COLO668 (cell line): ENCODE data around the gene SETSIP.
"Not testable (repeated sequence)": the region's sequence is repeated elsewhere in the genome, so short reads cannot be mapped to it uniquely, and the experiment has no call there.

Source experiments
- DNase-seq: peaks from one replicate; lab custom pipeline; 2025; ENCODE audit not compliant: unreplicated experiment; lab: John Stamatoyannopoulos, UW

SETSIP gene

DNA sequence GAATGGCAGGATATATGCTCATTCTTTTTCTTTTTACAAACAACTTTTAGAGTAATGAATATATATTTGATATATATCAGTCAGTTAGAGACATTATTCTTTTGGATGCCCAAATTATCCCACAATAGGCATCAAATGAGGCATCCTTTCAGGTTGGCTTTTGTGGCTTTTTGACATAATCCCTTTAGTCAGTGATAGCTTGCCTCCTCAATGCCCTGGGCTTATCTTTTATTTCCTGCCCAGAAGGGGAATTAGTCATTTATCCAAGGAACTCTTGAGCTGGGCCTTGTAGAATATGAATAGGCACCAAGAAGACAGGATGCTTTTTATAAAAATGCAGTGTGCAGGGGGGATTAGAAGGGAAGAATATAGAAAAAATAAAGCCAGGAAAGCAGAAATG is 23.3 kb downstream of the SETSIP start:
- no peak for DNase-seq

DNA sequence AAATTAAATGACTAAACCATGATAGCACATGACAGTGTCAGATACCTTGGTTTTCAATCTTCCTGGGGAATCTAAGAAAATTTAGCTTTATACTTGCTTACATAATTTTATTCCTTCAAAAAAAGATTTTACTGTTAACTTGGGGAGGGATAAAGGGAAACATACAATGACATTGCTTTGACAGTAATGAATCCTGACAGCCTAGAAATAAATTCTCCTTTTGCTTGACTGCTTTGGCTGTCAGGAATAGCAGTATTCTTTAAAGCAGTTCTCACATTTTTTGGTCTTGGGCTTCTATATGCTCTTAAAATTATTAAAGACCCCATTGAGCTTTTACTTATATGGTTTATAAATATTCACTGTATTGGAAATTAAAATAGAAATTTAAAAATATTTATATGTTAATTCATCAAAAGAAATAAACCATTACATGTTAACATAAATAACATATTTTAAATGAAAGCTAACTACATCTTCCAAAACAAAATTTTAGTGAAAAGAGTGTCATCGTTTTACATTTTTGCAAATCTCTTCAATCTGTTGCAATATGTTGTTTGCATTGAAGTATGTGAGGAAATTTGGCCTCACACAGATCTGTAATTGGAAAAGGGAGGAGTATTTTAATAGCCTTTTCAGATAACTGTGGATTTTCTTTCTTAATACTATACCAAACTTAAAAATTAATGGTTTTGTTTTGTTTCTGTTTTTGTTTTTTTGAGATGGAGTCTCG is 29.3 kb downstream of the SETSIP start:
- DNase-seq, result no peak

DNA sequence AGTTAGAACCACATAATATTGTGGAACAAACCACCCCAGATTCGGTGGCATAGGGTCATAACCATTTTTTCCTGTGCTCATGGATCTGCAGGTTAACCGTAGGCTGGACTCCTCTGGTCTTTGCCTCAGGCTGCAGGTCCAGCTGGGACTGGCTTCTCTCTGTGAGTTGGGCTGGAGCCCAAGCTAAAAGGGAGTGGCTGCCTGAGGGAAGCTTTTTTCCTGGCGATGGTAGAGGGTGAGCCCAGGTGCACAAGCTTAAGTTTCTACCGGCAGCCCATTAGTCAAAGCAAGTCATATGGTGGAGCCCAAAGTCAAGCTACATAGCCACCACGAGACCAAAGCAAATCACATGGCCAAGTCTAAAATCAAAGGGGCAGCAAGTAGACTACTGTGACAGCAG is 31.6 kb downstream of the SETSIP start:
- no peak for DNase-seq

DNA sequence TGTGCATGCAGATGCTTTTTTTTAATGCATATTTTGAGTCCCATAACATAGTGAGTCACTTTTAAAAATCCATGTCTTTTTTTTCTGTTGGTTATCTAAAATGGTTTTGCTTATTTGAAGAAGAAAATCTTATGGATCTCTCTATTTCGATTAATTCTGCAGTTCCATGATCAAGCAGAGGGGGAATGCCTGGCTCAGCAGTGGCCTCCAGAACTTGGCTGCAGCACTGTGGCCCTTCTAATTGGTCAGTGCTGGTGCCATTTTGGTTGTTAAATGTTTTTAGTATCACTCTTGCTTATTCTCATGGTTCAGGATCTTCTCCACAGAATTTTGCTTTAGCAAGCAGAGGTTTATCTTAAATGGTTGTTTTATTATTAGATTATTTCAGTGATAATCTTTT is 34.2 kb downstream of the SETSIP start:
- DNase-seq, result no peak

DNA sequence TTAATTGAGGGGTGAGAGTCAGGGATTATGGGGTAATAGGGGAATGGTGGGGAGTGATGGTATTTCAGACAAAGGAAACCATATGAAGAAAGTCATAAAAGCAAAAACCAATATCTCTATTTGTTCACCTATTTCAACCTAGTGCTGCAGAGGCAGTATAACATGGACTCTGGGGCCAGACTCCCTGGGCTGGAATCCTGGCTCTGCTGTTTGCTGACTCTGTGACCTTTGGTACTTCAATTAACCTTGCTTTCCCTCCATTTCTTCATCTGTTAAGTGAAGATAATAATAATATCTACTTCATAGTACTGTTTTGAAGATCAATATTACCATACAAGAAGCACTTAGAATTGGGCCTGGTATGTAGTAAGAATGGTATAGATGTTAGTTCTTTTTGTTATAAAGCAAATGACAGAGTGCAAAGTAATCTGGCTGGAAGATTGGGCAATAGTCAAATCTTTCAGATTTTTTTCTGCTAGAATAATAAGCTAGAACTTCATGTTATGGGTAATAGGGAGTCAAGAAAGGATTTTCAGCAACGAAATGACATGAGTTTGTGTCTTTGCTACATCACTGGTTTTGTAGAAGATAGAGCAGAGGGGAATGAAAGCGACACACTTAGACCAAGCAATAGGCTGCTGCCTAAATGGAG is 36.4 kb downstream of the SETSIP start:
- DNase-seq, result no peak

GRCh38 chr1:92037400-92037799 is 37.8 kb downstream of the SETSIP start:
- DNase-seq, result no peak

DNA sequence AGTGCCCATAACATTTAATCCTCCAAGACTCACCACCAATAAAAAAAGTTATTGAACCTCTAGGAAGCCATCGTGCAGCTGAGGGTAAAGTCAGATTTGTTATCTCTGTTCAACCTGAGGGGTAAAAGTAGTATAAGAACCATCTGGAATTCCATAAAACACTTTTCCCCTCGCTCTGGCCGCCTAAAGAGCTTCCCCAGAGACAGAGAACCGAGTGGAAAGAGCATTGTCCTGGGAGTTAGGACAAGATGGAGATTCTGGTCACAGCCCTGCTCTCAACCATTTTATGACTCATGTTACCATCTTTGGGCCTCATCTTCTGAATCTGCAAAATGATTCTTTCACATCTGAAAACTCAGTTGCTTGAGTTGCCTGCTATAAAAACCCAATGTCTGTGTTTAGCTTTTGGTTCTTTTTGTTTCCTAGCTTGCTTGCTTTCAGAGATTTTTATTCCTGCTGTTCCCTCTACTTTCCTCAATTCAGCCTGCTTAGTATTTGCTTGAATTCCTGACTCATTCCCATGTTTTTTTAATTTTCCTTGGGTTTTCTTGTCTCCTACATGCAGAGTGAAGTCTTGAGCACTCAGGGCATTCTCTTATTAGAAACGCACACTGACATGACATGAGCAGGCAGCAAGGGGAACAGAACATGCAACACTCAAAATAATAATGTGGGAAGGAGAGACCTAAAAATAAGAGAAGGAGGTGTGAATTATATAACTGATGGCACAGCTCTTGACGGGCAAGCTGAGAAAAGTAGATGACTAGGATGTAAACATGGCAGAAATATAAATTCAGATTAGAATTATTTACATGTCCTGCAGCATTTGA is 43.7 kb downstream of the SETSIP start:
- no peak for DNase-seq

- no peak for DNase-seq
Observed at GRCh38 chr1:92030656-92031107, 44.5 kb downstream of the SETSIP start.

DNA sequence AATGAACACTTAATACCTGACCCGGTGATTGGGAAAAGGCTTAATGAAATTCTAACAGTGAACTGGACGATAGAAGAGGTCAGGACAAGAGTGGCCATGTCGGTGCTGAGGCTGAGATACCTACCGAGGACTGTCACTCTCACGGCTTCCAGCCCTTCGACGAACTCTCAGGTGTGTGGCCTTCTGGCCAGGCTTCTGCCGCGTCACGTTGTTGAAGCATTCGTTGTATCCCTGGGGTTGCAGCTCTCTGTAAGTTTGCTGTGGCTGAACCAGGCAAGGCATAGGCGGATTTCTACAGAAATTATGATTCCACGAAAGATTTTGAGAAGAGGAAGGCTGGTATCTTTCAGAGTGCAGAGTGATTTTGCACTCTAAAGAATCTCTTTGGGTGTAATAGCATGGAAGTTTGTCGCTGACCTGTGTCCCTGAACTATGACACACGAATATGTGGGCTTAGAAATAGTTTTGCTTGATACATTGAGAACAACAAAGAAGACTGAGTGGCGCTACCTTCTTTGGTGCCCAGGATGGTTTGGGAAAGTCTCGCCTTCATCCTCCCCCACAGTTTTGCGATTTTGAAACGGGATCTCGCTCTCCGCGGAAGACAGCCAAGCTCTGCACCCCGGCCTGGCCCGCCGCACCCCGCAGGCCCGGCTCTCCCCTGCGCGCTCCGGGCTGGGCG is 45.8 kb downstream of the SETSIP start:
- no peak for DNase-seq

DNA sequence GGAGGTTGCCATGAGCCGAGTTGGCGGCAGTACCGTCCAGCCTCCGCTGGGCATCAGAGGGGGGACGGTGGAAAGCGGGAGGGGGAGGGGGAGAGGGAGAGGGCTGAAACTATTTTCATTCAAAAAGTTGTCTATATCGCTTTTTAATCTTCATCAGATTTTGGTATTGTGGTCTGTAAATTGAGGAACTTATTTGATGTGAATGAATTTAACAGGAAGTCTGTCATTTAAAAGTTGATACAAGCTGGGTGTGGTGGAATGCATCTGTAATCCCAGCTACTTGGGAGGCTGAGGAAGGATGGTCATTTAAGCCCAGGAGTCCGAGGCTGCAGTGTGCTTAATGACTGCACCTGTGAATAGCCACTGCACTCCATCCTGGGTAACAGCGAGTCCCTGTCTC is 48.4 kb downstream of the SETSIP start:
- no peak for DNase-seq

DNA sequence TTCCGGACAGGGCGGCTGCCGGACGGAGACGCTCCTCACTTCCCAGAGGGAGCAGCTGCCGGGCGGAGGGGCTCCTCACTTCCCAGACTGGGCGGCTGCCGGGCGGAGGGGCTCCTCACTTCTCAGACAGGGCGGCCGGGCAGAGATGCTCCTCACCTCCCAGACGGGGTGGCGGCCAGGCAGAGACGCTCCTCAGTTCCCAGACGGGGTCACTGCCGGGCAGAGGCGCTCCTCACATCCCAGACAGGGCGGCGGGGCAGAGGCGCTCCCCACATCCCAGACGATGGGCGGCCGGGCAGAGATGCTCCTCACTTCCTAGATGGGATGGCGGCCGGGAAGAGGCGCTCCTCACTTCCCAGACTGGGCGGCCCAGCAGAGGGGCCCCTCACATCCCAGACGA is 49.2 kb downstream of the SETSIP start:
- not testable (repeated sequence) for DNase-seq
